Lung (tissue), 16 donors: ENCODE measurements around the gene BCO1. TPM values are rescaled to one million over a fixed set of nuclear protein-coding genes. Genes with fewer than 3 reads are reported as not detected.

Experiments used
- ATAC-seq: fragments of 200-7000 bp; cut with Tn5 transposase; one replicate; pipeline ENCODE4 v1.9.1; 2020; ENCODE audit warnings: moderate number of reproducible peaks; ENCODE audit not compliant: insufficient read depth, low FRiP score
- DNase-seq, 3 donors: peaks; one replicate each; pipeline ENCODE4 v3.0.0-alpha.2; 2013 to 2017
- H3K27ac ChIP-seq, 2 donors: one replicate each; pipeline ENCODE4 v1.5.1; 2013; ENCODE audit warnings: mild to moderate bottlenecking in 2 of 2, moderate library complexity in 2 of 2, control low read depth in 1 of 2, inconsistent platforms in 1 of 2, low read depth in 1 of 2, low read length in 1 of 2
- H3K27me3 ChIP-seq, 3 donors: one replicate each; pipeline ENCODE4 v1.5.1; 2013; ENCODE audit warnings: low read length in 2 of 3; ENCODE audit not compliant: control insufficient read depth in 3 of 3, insufficient read depth in 3 of 3
- H3K36me3 ChIP-seq, 4 donors: one replicate each; pipeline ENCODE4 v1.5.1; 2013; ENCODE audit warnings: low read length in 4 of 4, mild to moderate bottlenecking in 1 of 4, moderate library complexity in 1 of 4; ENCODE audit not compliant: control insufficient read depth in 4 of 4, insufficient read depth in 4 of 4
- H3K4me1 ChIP-seq, 5 donors: one replicate each; pipeline ENCODE4 v1.5.1; 2013; ENCODE audit warnings: low read length in 5 of 5, mild to moderate bottlenecking in 2 of 5, moderate library complexity in 1 of 5; ENCODE audit not compliant: control insufficient read depth in 5 of 5, insufficient read depth in 5 of 5
- H3K4me3 ChIP-seq: one replicate; pipeline ENCODE4 v1.5.1; 2013; ENCODE audit warnings: mild to moderate bottlenecking, control low read depth, moderate library complexity
- H3K9ac ChIP-seq, 2 donors: one replicate each; pipeline ENCODE4 v1.5.1; 2013; ENCODE audit warnings: low read length in 2 of 2, control low read depth in 1 of 2; ENCODE audit not compliant: insufficient read depth in 1 of 2
- H3K9me3 ChIP-seq, 4 donors: one replicate each; pipeline ENCODE4 v1.5.1; 2013; ENCODE audit warnings: low read length in 3 of 4, mild to moderate bottlenecking in 1 of 4, moderate library complexity in 1 of 4; ENCODE audit not compliant: control insufficient read depth in 4 of 4, insufficient read depth in 3 of 4
- CTCF ChIP-seq: IDR thresholded peaks from 2 replicates; pipeline ENCODE4 v1.5.1; 2012; ENCODE audit warnings: mild to moderate bottlenecking; ENCODE audit errors: control extremely low read depth, extremely low read depth
- WGBS, 2 donors: extraction: QIAGEN DNeasy Blood & Tissue Kit; methylation state at CpG; one replicate each; pipeline ENCODE4 v1.1.7; 2013; 5-methylcytosine and 5-hydroxymethylcytosine counted together
- long read RNA-seq, 5 donors: transcript quantifications; one replicate each; lab custom pipeline, GENCODE V29; 2026
- polyA plus RNA-seq, 2 donors: library from polyadenylated mRNA; stranded (reverse); fragments of 200-250 nt; gene quantifications; one replicate each; pipeline ENCODE4 v1.2.1, GENCODE V29; 2013
- total RNA-seq, 2 donors: library from RNA; depleted of rRNA in 1 of 2; stranded (reverse); fragments of >200 nt in 1 of 2; gene quantifications; one replicate each; pipeline ENCODE4 v1.2.1, GENCODE V29; 2014 to 2021
- donor health status: control.
- donor health status: control.
- donor health status: Bipolar disorder and iron deficiency.
- donor health status: healthy.
- donor health status: DM: yes; HTN: yes; CAD: no.

BCO1 gene
- under 1 TPM; 0.21 to 0.77 TPM for total RNA-seq
- under 1 TPM; 0.06 to 0.24 TPM for polyA plus RNA-seq
- long read RNA-seq, donor 1, result 0 reads
- long read RNA-seq, donor 2, result 0 reads
- long read RNA-seq, donor 3, result 0 reads
- long read RNA-seq, donor 4, result 0 reads
- long read RNA-seq, donor 5, result 0 reads

GRCh38 chr16:81238296-81239011 is at the start of gene BCO1:
Gene BCO1, plus strand, starts transcription at chr16:81238689. Its CDS starts 220 bp downstream, at chr16:81238909.
- no peak within 1 kb of the TSS for H3K4me3 ChIP-seq
- peak within 1 kb of the TSS in 1 of 2 donors; percentile 87 for H3K27ac ChIP-seq
- H3K27me3 ChIP-seq, result no peaks in the 10 kb centered on the region
- WGBS, 2 donors, result 11 to 22% methylated on average over 10 of the region's 10 CpGs
- H3K9me3 ChIP-seq, result peaks cover 0 to 3% (median 0%) of the 10 kb centered on the region in 4 donors
- peak; percentile 37 for ATAC-seq
- H3K9ac ChIP-seq, result peak within 1 kb of the TSS; percentile 46 to 83
- TF ChIP-seq CTCF, result no peak
- peaks cover 0 to 4% (median 0%) of the 10 kb centered on the region in 5 donors for H3K4me1 ChIP-seq
- H3K36me3 ChIP-seq, result no peaks in the 10 kb centered on the region
- DNase-seq, result peak; percentile 36 to 74 (median 64)

- no peak overlapping the region for H3K9ac ChIP-seq
- DNase-seq, result peak; percentile 86 to 95 (median 91)
- H3K4me1 ChIP-seq, result peaks cover 0 to 21% (median 0%) of the 10 kb centered on the region in 5 donors
- no peaks in the 10 kb centered on the region for H3K9me3 ChIP-seq
- H3K27ac ChIP-seq, result no peak overlapping the region
- no peak overlapping the region for H3K4me3 ChIP-seq
- peak; percentile 46 for ATAC-seq
- no peaks in the 10 kb centered on the region for H3K36me3 ChIP-seq
- 54 to 71% methylated on average over 15 of the region's 15 CpGs for WGBS, 2 donors
- TF ChIP-seq CTCF, result no peak
- H3K27me3 ChIP-seq, result no peaks in the 10 kb centered on the region
These were observed 49.3 kb upstream of the BCO1 start for GRCh38 chr16:81189100-81189664.

GRCh38 chr16:81190667-81191066 is 47.8 kb upstream of the BCO1 start:
- H3K36me3 ChIP-seq, result no peaks in the 10 kb centered on the region
- no peaks in the 10 kb centered on the region for H3K27me3 ChIP-seq
- H3K4me3 ChIP-seq, result no peak overlapping the region
- H3K9ac ChIP-seq, result no peak overlapping the region
- no peak for ATAC-seq
- H3K4me1 ChIP-seq, result peaks cover 0 to 21% (median 2%) of the 10 kb centered on the region in 5 donors
- DNase-seq, result no peak
- TF ChIP-seq CTCF, result no peak
- no peaks in the 10 kb centered on the region for H3K9me3 ChIP-seq
- WGBS, 2 donors, result 52 to 72% methylated on average over 3 of the region's 3 CpGs
- no peak overlapping the region for H3K27ac ChIP-seq
